Lower lobe of right lung (tissue), 2 donors: ENCODE data around the gene TTC28. TPM values are rescaled to one million over a fixed set of nuclear protein-coding genes. Genes with fewer than 3 reads are reported as not detected.
A peak's percentile ranks its signal among the peaks of the same experiment; 100 is the strongest.

Experiments
- ATAC-seq, 2 donors: fragments of 200-7000 bp; cut with Tn5 transposase; one replicate each; pipeline ENCODE4 v1.9.1; 2020 to 2022; ENCODE audit warnings: mild to moderate bottlenecking in 2 of 2, moderate library complexity in 2 of 2
- DNase-seq: peaks from one replicate; pipeline ENCODE4 v3.0.0-alpha.2; 2020
- H3K27ac ChIP-seq: fragments of 200-600 bp; one replicate; pipeline ENCODE4 v1.8.0; 2022
- H3K27me3 ChIP-seq: fragments of 200-600 bp; one replicate; pipeline ENCODE4 v1.8.0; 2022; ENCODE audit warnings: low read depth
- H3K36me3 ChIP-seq: fragments of 200-600 bp; one replicate; pipeline ENCODE4 v1.8.0; 2022; ENCODE audit warnings: mild to moderate bottlenecking
- H3K4me1 ChIP-seq: fragments of 200-600 bp; one replicate; pipeline ENCODE4 v1.8.0; 2022
- H3K4me3 ChIP-seq: fragments of 200-600 bp; one replicate; pipeline ENCODE4 v1.8.0; 2022; ENCODE audit warnings: mild to moderate bottlenecking
- H3K9me3 ChIP-seq: fragments of 200-600 bp; one replicate; pipeline ENCODE4 v1.8.0; 2022
- intact Hi-C: fragments of 100-400 bp; cut with DNase I; formaldehyde crosslinking; loops from one replicate; pipeline ENCODE4 v1.11.0; 2022
- total RNA-seq: library from RNA; stranded (reverse); fragmentation: NEBNext Ultra II Directional; extraction: Animal tissue kit (Norgen Biotek cat#: 25700); gene quantifications from one replicate; pipeline ENCODE4 v1.2.1, GENCODE V29; 2021
- TF ChIP-seq, protein P1 (sequence below): fragments of 200-600 bp; IDR thresholded peaks from one replicate; pipeline ENCODE4 v1.8.0; 2022; ENCODE audit warnings: antibody characterized with exemption, mild to moderate bottlenecking
- donor health status: DM: no; HTN: yes; CAD: no; lungs with severe emphysema.

The TTC28 gene
- total RNA-seq, 1 donor from 2014 or later: 39.6 TPM

DNA sequence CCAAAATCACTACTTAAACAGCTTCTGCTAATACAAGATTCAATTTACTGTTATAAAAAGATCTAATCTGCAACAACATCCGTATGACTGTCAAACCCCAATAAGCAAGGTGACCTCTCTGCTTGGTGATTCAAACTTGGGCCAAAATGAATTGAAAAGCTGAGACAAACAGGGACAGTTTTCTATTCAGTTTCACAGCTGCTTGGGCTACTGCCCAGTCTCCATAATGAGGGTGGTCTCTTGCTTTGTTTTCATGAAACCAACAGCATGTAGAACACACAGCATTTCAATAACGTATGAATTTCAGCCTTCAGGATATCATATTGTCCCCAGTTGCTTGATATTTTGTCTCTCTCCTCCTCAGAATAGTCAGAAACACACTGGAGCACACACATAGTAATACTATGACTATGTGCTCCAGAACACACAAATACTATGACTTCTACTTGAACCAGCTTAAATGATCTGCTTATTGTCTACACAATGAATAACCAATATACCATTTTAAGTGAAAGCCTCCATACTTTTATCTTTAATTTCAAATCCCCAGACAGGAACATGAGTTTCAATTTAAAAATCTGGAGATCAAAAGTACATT lies 285.0 kb downstream of the TTC28 start:
- no peak for DNase-seq
- H3K36me3 ChIP-seq: no peaks in the 10 kb centered on the region
- H3K4me1 ChIP-seq: peaks cover 29% of the 10 kb centered on the region
- intact Hi-C loops: no loop called here
- no peaks in the 10 kb centered on the region for H3K27me3 ChIP-seq
- no peak overlapping the region for H3K4me3 ChIP-seq
- TF ChIP-seq, protein P1, sequence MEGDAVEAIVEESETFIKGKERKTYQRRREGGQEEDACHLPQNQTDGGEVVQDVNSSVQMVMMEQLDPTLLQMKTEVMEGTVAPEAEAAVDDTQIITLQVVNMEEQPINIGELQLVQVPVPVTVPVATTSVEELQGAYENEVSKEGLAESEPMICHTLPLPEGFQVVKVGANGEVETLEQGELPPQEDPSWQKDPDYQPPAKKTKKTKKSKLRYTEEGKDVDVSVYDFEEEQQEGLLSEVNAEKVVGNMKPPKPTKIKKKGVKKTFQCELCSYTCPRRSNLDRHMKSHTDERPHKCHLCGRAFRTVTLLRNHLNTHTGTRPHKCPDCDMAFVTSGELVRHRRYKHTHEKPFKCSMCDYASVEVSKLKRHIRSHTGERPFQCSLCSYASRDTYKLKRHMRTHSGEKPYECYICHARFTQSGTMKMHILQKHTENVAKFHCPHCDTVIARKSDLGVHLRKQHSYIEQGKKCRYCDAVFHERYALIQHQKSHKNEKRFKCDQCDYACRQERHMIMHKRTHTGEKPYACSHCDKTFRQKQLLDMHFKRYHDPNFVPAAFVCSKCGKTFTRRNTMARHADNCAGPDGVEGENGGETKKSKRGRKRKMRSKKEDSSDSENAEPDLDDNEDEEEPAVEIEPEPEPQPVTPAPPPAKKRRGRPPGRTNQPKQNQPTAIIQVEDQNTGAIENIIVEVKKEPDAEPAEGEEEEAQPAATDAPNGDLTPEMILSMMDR: no peak
- ATAC-seq: no peak
- no peaks in the 10 kb centered on the region for H3K9me3 ChIP-seq
- no peak overlapping the region for H3K27ac ChIP-seq

DNA sequence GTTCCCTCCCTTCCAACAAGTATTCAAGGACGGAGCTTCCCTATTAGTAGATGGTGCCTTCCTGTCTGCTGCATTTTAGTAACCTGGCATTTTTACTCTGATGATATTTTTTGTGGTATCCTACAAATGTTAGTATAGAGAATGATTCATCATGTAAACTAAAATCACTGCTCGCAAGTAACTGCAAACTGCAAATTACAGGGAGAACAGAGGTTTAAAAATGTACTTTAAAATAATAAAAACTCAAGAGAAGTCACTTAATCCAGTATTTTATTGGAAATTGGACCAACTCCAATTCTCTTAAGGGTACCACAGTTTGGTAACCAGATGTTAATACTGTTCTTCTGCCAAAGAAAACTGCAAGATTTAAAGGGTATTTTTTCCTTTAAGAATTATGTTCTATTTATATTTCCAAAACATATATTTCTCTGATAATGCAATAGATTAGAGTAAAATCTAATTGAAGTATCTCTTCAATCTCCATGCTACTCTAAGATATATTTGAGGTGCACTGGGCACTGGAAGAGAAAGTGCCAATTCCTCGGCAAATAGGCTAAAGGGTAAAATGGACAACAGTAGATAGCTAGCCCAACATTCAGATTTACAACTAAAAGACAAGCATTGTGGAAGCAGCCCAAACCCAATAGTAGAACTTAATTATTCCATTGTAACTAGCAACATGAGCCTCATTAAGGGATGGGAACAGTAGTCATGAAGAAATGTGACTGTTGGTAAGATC lies 298.0 kb downstream of the TTC28 start:
- intact Hi-C loops: no loop called here
- Histone ChIP-seq H3K36me3 (no peaks in the 10 kb centered on the region), H3K4me3 (no peak overlapping the region), H3K9me3 (no peaks in the 10 kb centered on the region), H3K4me1 (no peaks in the 10 kb centered on the region), H3K27ac (no peak overlapping the region), H3K27me3 (no peaks in the 10 kb centered on the region)
- DNase-seq: no peak
- TF ChIP-seq, protein P1: no peak
- no peak for ATAC-seq

DNA sequence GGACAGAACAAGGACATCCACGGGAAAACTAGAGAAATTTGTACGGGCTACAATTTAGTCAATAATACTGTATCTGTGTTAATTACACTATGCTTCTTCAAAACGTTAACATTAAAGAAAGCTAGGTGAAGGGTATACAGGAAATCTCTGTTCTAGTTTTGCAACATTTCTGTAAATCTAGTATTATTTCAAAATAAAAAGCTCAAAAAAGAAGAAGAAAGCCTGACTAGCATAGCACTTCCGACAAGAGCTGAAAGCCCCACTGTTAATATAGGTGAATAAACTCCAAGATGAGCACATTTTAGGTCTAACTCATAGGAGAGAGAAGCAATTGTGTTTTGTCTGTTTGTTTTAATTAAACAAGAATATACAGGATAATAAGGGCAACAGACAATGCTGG lies 299.7 kb downstream of the TTC28 start:
- Histone ChIP-seq H3K36me3 (no peaks in the 10 kb centered on the region), H3K4me1 (peaks cover 12% of the 10 kb centered on the region), H3K27ac (no peak overlapping the region), H3K9me3 (no peaks in the 10 kb centered on the region), H3K4me3 (no peak overlapping the region), H3K27me3 (no peaks in the 10 kb centered on the region)
- intact Hi-C loops: no loop called here
- ATAC-seq (peak in 1 of 2 donors; percentile 26), DNase-seq (no peak)
- TF ChIP-seq, protein P1: no peak

DNA sequence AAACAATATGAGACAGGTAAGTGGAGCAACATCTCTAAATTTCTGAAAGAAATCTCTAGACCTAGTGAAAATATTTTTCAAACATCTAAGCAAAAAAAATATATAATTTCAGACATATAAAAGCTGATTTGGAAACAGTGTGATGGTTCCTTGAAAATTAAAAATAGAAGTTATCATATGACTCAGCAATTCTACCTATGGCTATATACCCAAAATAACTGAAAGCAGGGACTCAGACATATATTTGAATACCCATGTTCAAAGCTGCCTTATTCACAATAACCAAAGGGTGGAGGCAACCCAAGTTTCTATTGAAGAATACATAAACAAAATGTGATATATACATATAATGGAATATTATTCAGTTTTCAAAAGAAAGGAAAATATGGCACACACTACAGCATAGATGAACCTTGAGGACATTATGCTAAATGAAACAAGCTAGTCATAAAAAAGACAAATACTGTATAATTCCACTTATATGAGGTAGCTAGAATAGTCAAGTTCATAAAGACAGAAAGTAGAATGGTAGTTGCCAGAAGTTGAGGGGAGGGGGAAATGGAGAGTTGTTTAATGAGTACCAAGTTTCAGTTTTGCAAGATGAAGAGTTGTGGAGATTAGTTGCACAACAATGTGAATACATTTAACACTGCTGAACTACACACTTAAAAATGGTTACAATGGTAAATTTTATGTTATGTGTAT lies 300.4 kb downstream of the TTC28 start:
- Histone ChIP-seq H3K4me1 (peaks cover 20% of the 10 kb centered on the region), H3K27ac (no peak overlapping the region), H3K9me3 (no peaks in the 10 kb centered on the region), H3K27me3 (no peaks in the 10 kb centered on the region), H3K4me3 (no peak overlapping the region), H3K36me3 (no peaks in the 10 kb centered on the region)
- DNase-seq: no peak
- ATAC-seq: peak in 1 of 2 donors; percentile 66
- intact Hi-C loops: no loop called here
- TF ChIP-seq, protein P1: no peak

DNA sequence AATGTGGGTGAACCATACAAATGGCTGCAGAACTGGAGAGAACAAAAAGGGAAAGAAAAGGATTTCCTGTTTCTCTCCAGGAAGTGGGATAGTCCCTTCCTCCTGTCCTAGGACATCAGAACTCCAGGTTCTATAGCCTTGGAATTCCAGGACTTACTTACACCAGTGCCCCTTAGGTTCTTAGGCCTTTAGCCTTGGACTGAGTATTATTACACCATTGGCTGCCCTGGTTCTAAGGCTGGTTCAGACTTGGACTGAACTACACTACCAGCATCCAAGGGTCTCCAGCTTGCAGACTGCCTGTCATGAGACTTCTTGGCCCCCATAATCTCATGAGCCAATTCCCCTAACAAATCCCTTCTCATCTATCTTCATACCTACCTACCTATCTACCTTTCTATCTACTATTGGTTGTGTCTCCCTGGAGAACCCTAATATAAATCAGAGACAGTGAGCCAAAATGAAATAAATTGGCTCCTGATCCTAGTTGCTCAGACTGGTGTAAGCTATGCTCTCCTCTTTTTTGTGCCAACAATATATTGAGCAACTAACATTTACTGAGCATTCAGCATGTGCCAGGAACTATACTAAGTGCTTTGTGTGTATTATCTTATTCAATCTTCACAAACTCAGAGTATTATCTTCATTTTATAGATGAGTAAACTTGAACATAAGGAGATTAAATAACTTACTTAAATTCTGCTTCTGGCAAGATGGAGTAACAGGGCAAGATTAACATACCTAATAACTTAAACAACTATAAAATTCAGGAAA lies 303.7 kb downstream of the TTC28 start:
- Histone ChIP-seq H3K4me1 (peaks cover 31% of the 10 kb centered on the region), H3K4me3 (no peak overlapping the region), H3K27ac (no peak overlapping the region), H3K36me3 (no peaks in the 10 kb centered on the region), H3K27me3 (no peaks in the 10 kb centered on the region), H3K9me3 (no peaks in the 10 kb centered on the region)
- DNase-seq (no peak), ATAC-seq (peak in 1 of 2 donors; percentile 39)
- intact Hi-C loops: no loop called here
- TF ChIP-seq, protein P1: no peak
